H54 (cell line): ENCODE measurements around the gene GARIN5A.
"Not testable (repeated sequence)": the region's sequence is repeated elsewhere in the genome, so short reads cannot be mapped to it uniquely, and the experiment has no call there.

Experiments
- DNase-seq: peaks from one replicate; pipeline ENCODE4 v3.0.0; 2011; ENCODE audit warnings: low spot score, mixed read lengths; ENCODE audit not compliant: insufficient read length
- FAIRE-seq: peaks from 3 replicates; lab custom pipeline; 2011; peaks lifted over from hg19 to GRCh38; lab: Jason Lieb, UNC
- POLR2A ChIP-seq: IDR thresholded peaks from 2 replicates; pipeline ENCODE4 v1.6.1; 2011; ENCODE audit warnings: low read depth, mild to moderate bottlenecking, low read length

GARIN5A gene

DNA sequence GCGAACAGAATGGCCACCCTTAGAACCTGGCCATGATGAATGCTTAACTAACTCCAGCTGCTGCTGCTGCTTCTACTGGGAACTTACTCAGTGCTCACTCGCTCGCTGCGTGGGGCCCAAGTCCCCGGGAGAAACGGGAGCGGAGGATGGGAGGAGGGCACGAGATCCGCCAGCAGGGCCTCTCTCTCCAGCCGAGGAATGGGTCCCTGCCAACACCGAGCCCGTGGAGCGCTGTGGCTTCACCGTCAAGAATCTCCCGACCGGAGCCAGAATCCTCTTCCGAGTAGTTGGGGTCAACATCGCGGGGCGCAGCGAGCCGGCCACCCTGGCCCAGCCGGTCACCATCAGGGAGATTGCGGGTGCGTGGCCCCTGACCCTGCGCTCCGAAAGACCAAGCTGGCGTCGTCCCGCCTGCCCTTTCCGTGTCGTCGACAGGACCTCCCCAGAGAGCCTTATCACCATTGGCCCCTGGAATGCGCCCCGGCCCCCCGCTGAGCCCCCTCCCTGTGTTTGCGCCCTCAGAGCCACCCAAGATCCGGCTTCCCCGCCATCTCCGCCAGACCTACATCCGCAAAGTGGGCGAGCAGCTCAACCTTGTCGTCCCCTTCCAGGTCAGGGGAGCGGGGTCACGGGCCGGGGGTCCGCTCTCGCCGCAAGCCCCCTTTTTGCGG lies 18.1 kb downstream of the GARIN5A start:
- no peak for DNase-seq

DNA sequence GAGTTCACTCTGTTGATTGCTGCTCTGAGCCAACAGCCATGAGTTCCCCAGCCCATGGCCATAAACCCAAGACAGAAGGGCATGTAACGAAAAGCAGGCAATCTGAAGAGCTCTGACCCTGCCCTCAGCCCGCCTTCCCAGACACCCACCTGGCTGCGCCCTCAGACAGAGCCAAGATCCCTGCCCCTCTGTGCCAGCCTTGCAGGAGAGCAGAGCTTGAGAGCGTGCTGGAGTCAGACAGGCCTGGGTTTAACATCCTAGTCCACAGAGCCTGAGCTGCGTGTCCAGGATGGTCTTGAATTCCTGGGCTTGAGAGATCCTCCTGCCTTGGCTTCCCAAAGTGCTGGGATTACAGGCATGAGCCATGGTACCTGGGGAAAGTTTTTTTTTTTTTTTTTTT lies 19.3 kb downstream of the GARIN5A start:
- FAIRE-seq (no peak), DNase-seq (no peak)
- TF ChIP-seq POLR2A = no peak

More for the DNA sequence above, 18.1 kb downstream of the GARIN5A start:
- no peak for FAIRE-seq
- TF ChIP-seq POLR2A = no peak

DNA sequence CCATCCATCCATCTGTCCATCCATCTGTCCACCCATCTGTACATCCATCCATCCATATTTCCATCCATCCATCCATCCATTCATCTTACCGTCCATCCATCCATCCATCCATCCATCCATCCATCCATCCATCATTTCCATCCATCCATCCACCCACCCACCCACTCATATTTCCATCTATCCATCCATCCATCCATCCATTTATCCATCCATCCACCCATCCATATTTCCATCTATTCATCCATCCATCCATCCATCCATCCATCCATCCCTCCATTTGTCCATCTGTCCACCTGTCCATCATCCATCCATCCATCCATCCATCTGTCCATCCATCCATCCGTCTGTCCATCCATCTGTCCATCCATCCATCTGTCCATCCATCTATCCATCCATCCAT lies 20.7 kb downstream of the GARIN5A start:
- no peak for TF ChIP-seq POLR2A
- FAIRE-seq = no peak

DNA sequence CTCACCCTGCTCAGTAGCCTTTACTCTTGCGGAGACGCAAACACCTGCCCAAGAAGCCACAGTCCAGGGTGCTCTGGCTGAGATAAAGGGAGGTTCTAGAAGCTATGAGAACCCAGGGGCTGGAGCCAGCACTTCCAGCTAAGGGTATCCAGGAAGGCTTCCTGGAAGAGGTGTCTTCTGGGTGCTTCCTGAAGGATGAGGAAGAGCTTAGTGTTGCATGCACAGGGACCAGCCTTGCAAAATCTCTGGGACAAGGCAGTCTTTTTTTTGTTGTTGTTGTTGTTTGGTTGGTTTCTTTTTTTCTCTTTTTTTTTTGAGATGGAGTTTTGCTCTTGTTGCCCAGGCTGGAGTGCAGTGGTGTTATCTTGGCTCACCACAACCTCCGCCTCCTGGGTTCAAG lies 23.4 kb downstream of the GARIN5A start:
- FAIRE-seq = no peak

More for the DNA sequence above, 20.7 kb downstream of the GARIN5A start:
- DNase-seq = no peak

DNA sequence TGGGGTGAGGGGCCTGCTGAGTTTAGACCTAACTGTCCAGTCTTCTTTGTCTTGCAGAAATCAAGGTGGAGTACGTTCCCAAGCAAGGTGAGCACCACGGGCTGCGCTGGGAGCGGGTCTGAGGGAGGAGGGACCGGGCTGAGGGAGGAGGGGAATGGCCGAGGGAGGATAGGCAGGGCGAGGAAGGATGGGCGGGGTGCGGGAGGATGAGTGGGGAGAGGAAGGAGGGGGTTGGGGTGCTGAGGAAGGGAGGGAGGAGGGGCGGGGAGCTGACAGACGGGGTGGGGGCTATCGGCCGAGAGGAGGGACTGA lies 25.5 kb downstream of the GARIN5A start:
- no peak for TF ChIP-seq POLR2A
- FAIRE-seq = no peak
- DNase-seq = no peak

More for the DNA sequence above, 23.4 kb downstream of the GARIN5A start:
- DNase-seq = no peak
- no peak for TF ChIP-seq POLR2A

DNA sequence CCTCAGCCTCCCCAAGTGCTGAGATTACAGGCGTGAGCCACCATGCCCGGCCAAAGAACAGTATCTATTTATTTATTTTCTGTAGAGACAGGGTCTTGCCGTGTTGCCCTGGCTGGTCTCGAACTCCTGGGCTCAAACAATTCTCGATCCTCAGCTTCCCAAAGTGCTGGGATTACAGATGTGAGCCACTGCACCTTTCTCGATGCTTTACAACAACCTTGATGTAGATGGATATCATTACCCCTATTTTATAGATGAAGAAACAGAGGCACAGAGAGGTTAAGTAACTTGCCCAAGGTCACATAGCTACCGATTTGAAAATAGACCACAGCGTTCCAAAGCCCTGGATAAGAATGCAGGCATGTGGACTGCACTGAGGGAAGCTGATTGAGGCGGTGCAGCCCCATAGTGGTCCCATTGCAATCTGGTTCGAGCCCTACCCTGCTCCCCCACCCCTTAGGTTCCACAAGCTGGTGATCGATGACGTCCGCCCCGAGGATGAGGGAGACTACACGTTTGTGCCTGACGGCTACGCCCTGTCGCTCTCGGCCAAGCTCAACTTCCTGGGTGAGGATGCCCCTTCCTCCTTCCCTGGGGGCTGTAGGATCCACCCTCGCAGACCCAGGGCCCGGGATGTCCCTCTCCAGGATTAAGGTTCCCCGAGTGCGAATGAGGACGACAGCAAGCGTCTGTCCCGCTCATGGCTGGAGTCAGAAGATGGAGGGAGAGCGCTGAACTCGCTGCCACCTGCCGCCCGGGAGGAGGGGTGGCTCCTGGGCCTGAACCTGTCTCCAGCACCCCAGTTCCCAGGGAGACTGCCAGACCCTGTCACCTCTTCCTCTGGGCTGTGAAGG lies 26.1 kb downstream of the GARIN5A start:
- no peak for FAIRE-seq

DNA sequence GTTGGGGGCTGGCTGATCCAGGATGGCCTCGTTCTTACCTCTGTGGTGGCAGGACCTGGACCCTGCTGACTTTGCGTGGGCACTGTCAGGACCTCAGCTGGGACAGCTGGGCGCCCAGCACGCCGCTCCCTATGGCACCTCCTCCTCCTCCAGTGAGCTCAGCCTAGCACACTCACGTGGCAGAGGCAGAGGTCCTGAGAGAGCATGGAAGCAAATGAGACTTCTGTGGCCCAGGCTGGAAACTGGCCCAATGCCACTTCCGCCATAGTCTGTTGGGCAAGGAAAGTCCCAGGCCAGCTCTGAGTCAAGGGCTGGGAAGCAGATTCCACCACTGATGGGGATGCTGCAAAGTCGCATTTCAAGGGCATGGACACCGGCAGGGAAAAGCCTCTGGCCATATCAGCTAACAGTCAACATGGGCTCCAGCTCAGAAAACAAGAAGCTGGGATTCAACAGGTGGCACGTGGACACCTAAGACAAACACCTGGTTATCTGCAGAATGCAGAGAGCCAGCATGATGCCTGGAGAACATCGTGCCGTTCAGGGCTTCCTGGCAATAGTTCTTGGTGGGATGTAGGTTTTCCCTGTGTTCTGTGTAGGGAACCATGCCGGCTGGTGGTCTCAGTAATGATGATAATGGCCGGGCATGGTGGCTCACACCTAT lies 27.3 kb downstream of the GARIN5A start:
- peak; percentile 83 for DNase-seq
- peak; percentile 23 for FAIRE-seq
- no peak for TF ChIP-seq POLR2A

More for the DNA sequence above, 26.1 kb downstream of the GARIN5A start:
- DNase-seq = no peak
- TF ChIP-seq POLR2A = no peak

DNA sequence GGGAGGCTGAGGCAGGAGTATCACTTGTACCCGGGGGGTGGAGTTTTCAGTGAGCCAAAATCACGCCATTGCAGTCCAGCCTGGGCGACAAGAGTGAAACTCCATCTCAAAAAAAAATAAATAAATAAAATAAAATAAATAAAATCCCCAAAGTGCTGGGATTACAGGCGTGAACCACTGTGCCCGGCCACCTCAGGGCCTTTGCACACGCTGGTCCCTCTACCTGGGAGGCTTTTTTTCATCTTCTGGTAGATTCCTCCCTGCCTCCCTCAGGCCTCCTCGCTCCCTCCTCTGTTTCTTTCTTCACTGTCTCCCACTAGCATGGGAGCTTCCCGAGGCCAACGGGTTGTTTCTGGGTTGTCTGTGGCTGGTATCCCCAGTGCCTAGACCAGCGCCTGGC lies 28.9 kb downstream of the GARIN5A start:
- FAIRE-seq (no peak), DNase-seq (no peak)
- no peak for TF ChIP-seq POLR2A

DNA sequence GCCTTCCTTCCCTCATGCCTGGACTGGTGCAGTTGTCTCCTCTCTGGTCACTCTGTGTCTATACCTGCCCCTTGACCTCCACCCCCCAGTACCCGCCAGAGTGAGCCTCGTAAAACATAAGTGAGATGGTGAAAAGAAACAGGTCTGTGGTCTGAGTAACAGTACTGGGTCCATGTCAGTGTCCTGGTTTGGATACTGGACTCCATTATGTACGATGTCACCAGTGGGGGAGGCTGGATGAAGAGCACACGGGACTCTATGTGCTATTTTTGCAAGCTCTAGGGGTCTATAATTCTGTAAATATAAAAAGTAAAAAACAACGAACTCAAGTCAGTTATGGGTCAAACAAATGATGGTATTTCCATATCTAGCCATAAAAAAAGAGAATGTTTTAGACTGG lies 29.6 kb downstream of the GARIN5A start:
- no peak for FAIRE-seq
- TF ChIP-seq POLR2A = no peak
- no peak for DNase-seq

DNA sequence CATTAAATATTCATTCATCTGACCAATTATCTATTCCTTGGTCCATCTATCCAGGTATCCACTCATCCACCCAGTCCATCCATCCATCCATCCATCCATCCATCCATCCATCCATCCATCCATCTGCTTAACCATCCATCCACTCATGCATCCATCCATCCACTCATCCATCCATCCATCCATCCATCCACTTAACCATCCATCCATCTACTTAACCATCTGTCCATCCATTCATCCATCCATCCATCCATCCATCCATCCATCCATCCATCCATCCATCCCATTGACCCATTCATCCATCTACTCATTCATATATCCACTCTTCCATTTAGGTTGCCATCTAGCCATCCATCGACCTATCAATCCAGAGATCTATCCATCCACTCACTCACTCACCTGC lies 32.6 kb downstream of the GARIN5A start:
- TF ChIP-seq POLR2A = no peak
- DNase-seq (no peak), FAIRE-seq (no peak)

DNA sequence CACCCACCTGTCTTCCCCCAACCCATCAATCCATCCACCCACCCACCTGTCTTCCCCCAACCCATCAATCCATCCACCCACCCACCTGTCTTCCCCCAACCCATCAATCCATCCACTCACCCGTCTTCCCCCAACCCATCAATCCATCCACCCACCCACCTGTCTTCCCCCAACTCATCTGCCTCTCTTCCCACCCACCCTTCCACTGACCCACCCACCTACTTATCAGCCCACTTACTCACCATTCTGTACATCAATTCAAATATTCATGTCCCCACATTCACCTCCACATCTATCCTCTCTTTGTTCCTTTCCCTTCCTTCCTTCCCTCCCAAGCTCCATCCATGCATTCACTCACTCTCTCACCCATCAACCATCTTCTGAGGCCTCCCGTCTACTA lies 37.5 kb downstream of the GARIN5A start:
- FAIRE-seq, DNase-seq: not testable (repeated sequence)

DNA sequence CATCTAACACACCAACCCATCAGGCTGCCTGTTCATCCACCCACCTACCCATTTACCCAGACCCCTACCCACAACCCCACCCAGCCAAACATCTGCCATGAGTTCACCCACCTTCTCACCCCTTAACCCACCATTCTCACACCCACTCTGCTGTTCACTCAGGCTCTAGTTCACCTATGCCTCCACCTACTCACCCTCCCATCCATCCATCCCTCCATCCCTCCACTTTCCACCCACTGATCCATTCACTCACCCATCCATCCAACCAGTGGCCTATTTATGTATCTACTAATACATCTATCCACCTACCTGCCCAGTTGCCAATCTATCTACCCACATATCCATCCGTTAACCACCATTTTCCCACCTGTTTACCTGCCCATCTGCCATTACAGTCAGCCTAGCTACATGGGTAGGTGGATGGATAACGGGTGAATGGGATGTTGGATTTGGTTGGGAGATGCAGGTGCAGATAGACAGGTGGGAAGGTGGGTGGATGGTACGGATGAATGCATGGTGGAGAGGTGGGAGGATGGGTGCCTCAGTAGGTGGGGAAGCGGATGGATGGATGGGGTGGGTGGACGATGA lies 38.7 kb downstream of the GARIN5A start:
- no peak for TF ChIP-seq POLR2A
- no peak for DNase-seq
- FAIRE-seq = no peak

DNA sequence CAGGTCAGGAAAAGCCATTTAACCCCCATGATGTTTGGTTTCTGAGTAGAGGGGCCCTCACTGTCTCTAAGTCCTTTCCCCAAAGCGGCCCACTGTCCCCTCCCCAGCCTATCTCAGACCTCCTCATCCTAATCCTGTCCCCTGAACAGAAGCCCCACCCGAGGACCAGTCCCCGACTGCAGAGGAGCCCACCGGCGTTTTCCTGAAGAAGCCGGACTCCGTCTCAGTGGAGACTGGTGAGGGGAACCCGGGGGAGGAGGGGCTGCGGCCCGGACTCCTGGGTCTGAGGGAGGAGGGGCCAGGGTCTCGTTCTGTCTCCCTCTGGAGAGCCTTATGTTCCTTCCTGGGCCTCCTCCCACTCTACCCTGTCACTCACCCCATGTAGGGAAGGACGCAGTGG lies 41.0 kb downstream of the GARIN5A start:
- DNase-seq = no peak
- FAIRE-seq = no peak
- TF ChIP-seq POLR2A = no peak

DNA sequence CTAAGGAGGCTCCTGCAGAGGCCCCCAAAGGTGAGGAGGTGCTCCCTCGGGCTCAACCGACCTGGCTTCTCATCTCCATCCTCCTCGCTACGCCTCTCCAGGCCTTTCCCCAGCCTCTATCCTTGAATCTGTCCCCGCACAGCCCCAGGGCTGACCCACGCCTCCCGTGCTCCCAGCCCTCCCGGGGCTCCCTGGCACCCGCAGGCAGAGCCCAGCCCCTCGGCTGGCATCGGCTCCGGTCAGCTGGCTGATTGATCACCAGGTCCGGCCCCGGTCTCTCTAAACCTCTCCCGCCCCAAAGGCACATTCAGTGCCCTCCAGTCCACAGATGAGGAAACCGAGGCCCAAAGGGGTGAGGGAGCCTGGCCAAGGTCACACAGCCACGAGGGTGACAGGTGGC lies 41.4 kb downstream of the GARIN5A start:
- DNase-seq (no peak), FAIRE-seq (no peak)
- TF ChIP-seq POLR2A = no peak
